Kidney epithelial cell (primary cell): Measurements from ENCODE around the gene GPR153. TPM values are rescaled to one million over a fixed set of nuclear protein-coding genes. Genes with fewer than 3 reads are reported as not detected.

Experiments
- DNase-seq: peaks from one replicate; pipeline ENCODE4 v3.0.0-alpha.2; 2010; ENCODE audit warnings: low read depth
- H3K27me3 ChIP-seq: 2 replicates; pipeline ENCODE4 v1.6.0; 2011; ENCODE audit warnings: low read length; ENCODE audit not compliant: control insufficient read depth, insufficient read depth
- H3K36me3 ChIP-seq: 2 replicates; pipeline ENCODE4 v1.5.1; 2011; ENCODE audit warnings: low read length; ENCODE audit not compliant: control insufficient read depth, insufficient read depth
- H3K4me3 ChIP-seq: 2 replicates; pipeline ENCODE4 v1.5.1; 2011; ENCODE audit warnings: low read depth, mild to moderate bottlenecking, control low read depth, low read length
- CTCF ChIP-seq: IDR thresholded peaks from 2 replicates; pipeline ENCODE4 v1.5.1; 2011; ENCODE audit warnings: mild to moderate bottlenecking, moderate library complexity, low read length, control low read depth, inconsistent platforms; ENCODE audit not compliant: insufficient read depth, poor library complexity, severe bottlenecking
- total RNA-seq: library from RNA; depleted of rRNA; stranded (reverse); fragments of >200 nt; gene quantifications from 2 replicates; pipeline ENCODE4 v1.2.3, GENCODE V29; 2015

The GPR153 gene
- total RNA-seq, 1 donor from 2014 or later: 11.4 TPM

GRCh38 chr1:6285336-6285735 lies 24.4 kb upstream of the GPR153 start:
- no peaks in the 10 kb centered on the region for H3K36me3 ChIP-seq
- H3K27me3 ChIP-seq: no peaks in the 10 kb centered on the region
- DNase-seq: no peak
- TF ChIP-seq CTCF: no peak
- H3K4me3 ChIP-seq: no peak overlapping the region

DNA sequence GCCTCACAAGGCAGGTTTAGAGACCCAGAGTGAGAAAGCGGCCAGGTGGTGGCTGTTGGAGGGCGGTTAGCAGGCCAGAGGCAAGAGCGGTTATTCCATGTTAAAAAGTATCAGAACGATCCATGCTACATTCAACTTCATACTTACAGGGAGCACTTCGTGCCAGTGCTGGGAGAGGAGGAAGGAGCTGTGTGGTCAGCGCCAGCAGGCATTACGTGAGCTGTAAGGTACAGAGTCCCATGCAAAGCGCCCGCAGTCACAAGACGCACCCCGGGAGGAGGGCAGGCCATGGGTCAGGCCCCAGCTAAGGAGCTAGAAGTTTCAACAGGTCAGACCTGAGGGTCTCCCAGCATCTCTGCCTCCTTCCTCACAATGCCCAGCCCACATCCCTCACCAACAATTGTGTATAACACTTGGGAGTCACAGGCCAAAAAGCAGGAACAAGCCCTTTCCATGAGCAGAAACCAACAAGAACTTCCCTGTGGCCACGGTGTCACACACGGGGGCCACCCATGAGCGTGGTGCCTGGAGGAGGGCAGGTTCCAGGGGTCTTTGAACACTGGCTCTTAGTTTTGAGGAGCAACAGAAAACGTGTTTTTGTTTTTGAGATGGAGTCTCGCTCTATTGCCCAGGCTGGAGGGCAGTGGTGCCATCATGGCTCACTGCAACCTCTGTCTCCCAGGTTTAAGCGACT lies 21.8 kb upstream of the GPR153 start:
- no peaks in the 10 kb centered on the region for H3K36me3 ChIP-seq
- no peaks in the 10 kb centered on the region for H3K27me3 ChIP-seq
- no peak overlapping the region for H3K4me3 ChIP-seq
- no peak for TF ChIP-seq CTCF
- no peak for DNase-seq

DNA sequence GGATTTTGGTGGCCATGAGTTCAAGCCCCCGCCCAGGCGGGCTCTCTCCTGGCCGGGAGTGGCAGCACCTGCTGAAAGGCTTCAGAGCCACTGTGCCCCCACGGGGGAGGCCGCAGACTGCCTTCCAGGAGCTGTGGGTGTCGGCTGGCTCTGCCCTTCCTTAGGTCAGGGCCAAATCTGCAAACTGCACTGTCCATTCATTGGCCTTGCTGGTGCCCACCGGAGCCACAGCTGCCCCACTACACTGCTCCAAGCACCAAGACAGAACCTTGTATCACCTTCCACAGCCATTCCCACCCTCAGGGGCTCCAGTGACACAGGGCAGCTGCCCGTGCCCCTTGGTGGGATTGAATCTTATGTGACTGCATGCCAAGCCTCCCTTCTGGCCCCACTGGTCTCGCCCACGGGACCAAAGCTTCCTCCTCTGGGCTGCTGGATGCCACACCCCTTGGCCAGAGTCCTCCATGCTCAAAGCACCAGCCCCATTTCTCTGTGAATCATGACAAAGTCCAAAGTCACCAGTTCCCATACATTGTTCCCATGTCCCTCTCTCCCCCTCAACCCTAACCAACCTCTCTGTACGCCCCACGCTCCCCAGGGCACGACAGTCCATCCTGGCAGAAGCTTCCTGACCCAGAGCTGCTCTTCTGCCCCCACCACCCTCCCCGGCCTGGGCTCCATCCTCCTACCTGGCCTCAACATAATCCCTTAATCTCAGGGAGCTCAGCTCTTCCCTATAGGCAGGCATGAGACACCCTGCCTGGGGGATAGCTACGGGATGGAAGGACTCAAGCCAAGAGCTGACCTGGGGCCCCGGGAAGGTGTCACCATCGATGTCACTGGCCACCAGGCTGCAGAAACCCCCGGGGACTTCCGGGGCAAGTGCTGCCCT lies 20.9 kb upstream of the GPR153 start:
- no peaks in the 10 kb centered on the region for H3K27me3 ChIP-seq
- no peak for TF ChIP-seq CTCF
- DNase-seq: no peak
- H3K36me3 ChIP-seq: no peaks in the 10 kb centered on the region
- H3K4me3 ChIP-seq: no peak overlapping the region

DNA sequence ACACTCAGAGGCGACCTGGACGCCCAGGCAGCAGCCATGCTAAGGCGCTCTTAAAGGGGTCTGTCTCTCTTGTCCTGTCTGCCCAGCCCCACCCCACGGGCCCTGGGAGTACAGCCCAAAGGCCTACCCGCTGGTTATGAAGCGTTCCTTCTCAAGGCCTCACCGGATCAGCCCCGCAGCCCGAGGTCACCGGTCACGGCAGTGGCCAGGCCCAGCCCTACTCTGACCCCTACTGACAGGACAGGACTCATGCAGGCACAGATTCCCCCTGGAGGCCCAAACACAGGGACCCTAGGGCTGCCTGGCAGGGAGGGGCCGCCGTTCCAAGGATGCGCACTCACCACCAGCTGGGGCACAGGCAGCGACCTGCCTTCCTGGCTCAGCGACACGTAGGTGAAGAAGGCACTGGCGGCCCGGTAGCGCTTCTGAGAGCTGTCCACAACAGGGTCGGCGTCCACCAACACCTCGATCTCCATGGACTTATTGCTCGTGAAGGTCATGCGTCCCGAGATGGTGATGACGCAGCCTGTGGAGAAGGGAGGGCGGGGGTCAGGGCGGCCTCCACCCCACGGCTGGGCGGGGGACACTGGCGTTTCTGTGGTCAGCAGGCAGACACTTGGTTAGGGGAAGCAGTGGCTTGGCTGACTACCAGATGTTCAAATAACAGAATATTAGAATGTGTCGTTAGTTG lies 20.0 kb upstream of the GPR153 start:
- Histone ChIP-seq H3K4me3 (no peak overlapping the region), H3K36me3 (no peaks in the 10 kb centered on the region), H3K27me3 (no peaks in the 10 kb centered on the region)
- DNase-seq: no peak
- TF ChIP-seq CTCF: peak; percentile 55

DNA sequence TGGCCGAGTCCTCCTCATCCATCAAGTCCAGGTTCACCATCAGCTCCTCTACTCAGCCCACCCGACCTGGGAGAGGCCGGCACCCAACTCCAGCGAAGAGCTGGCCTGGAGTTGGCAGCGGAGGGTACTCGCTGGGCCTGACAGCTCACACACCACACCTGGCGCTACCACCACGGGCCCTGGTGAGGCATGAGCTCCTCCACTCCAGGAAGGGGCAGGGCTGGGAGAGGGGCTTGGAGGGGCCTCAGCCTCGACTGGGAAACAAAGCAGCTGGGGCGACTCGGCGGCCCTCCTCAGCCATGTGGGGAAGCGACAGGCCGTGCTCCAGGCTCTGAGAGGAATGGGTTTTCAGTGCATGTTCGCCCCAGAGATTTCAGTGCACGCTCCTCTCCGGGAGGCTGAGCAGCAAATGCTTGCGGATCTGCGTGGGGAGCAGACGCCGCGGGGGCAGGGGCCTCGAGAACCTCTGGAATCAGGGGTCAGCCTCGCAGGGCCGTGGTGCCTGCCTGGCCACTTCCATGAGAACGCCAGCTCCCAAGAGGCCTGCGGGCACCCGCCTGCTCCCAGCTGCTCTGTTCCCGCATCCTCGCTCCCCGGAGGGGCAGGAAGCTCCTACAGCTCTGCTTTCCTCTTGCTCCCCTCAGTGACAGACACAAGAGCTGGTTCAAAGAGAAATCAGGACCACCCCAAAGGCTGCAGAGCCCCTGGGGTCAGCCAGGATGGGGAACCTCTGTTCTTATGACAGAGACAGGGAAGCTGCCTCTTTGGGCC lies 18.9 kb upstream of the GPR153 start:
- no peak for TF ChIP-seq CTCF
- Histone ChIP-seq H3K4me3 (no peak overlapping the region), H3K27me3 (no peaks in the 10 kb centered on the region), H3K36me3 (no peaks in the 10 kb centered on the region)
- DNase-seq: no peak
